Activated B cell treated with CpG ODN at 0.5 μM for 24 hours (primary cell): ENCODE data around the gene DAPK3. TPM values are rescaled to one million over a fixed set of nuclear protein-coding genes. Genes with fewer than 3 reads are reported as not detected.

ENCODE experiments used
- ATAC-seq: fragments of 200-7000 bp; cut with Tn5 transposase; one replicate; pipeline ENCODE4 v1.10.0; 2021; ENCODE audit warnings: low read depth, mild to moderate bottlenecking, moderate library complexity
- CTCF ChIA-PET: fragments of 350-600 bp; sonication (Branson Sonifier 250); formaldehyde crosslinking; loops from one replicate; lab custom pipeline; 2021; ENCODE audit warnings: antibody characterized with exemption; lab: Charles Lee
- POLR2A ChIA-PET: fragments of 350-600 bp; sonication (Branson Sonifier 250); formaldehyde crosslinking; loops from one replicate; lab custom pipeline; 2021; ENCODE audit warnings: antibody characterized with exemption; lab: Charles Lee
- DNase-seq: peaks from one replicate; pipeline ENCODE4 v3.0.0; 2022
- H3K27ac Mint-ChIP-seq: one replicate; pipeline ENCODE4 v1.8.0; 2020; ENCODE audit warnings: mixed read lengths
- H3K27me3 Mint-ChIP-seq: one replicate; pipeline ENCODE4 v1.8.0; 2021; ENCODE audit warnings: mixed read lengths
- H3K36me3 Mint-ChIP-seq: one replicate; pipeline ENCODE4 v1.8.0; 2021; ENCODE audit warnings: low read depth, mixed read lengths
- H3K4me1 Mint-ChIP-seq: one replicate; pipeline ENCODE4 v1.8.0; 2021; ENCODE audit warnings: mixed read lengths
- H3K4me3 Mint-ChIP-seq: one replicate; pipeline ENCODE4 v1.8.0; 2020; ENCODE audit warnings: mild to moderate bottlenecking, mixed read lengths
- H3K9me3 Mint-ChIP-seq: one replicate; pipeline ENCODE4 v1.8.0; 2020; ENCODE audit warnings: mixed read lengths
- CTCF ChIP-seq: fragments of 200-600 bp; IDR thresholded peaks from one replicate; pipeline ENCODE4 v1.8.0; 2022; ENCODE audit warnings: antibody characterized with exemption, mild to moderate bottlenecking
- intact Hi-C: fragments of 100-400 bp; cut with micrococcal nuclease; formaldehyde crosslinking; loops from one replicate; pipeline ENCODE4 v1.15.1; 2024
- total RNA-seq: library from RNA; stranded (reverse); gene quantifications from 2 replicates; pipeline ENCODE4 v1.2.3, GENCODE V29; 2022

DAPK3 gene
- total RNA-seq, 1 donor from 2014 or later, result 42.2 TPM

DNA sequence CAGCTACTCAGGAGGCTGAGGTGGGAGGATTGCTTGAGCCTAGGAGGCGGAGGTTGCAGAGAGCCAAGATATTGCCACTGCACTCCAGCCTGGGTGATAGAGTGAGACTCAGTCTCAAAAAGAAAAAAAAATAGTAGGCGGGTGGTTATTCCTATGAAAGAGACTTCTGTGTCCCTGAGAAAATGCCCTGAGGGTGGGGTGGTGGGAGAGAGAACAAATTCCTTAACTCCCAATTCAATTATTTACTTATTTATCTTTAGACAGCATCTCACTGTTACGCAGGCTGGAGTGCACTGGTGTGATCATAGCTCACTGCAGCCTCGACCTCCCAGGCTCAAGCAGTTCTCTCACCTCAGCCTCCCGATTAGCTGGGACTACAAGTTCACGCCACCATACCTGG is 24.7 kb upstream of the DAPK3 start:
- DNase-seq (no peak), ATAC-seq (no peak)
- CTCF ChIA-PET, result interaction anchor here (2.1 kb wide), 1 partner anchor 144 kb away, joined by 5 read pairs; no protein-coding TSS in a partner anchor
- no peak for TF ChIP-seq CTCF
- H3K9me3 Mint-ChIP-seq, result no peaks in the 10 kb centered on the region
- H3K27me3 Mint-ChIP-seq, result no peaks in the 10 kb centered on the region
- intact Hi-C loops, result no loop called here
- H3K4me3 Mint-ChIP-seq, result no peak overlapping the region
- POLR2A ChIA-PET, result interaction anchor here (0.6 kb wide), 1 partner anchor 163 kb away, joined by 9 read pairs; no protein-coding TSS in a partner anchor
- no peak overlapping the region for H3K27ac Mint-ChIP-seq
- peaks cover 7% of the 10 kb centered on the region for H3K4me1 Mint-ChIP-seq
- no peaks in the 10 kb centered on the region for H3K36me3 Mint-ChIP-seq

- ATAC-seq, result no peak
- H3K4me1 Mint-ChIP-seq, result peaks cover 35% of the 10 kb centered on the region
- ChIA-PET POLR2A (interaction anchor here (1.0 to 2.1 kb wide), 7 partner anchors 10 to 256 kb away, joined by 3 to 12 read pairs (median 6); partner anchors contain the start of genes MRPL54, PIAS4 and YJU2), CTCF (interaction anchor here (1.0 kb wide), 1 partner anchor 149 kb away, joined by 6 read pairs; no protein-coding TSS in a partner anchor)
- H3K9me3 Mint-ChIP-seq, result no peaks in the 10 kb centered on the region
- peak overlapping the region; percentile 46 for H3K27ac Mint-ChIP-seq
- TF ChIP-seq CTCF, result no peak
- H3K4me3 Mint-ChIP-seq, result peak overlapping the region; percentile 55
- peaks cover 2% of the 10 kb centered on the region for H3K36me3 Mint-ChIP-seq
- no peak for DNase-seq
- intact Hi-C loops, result loop anchor here (1.0 kb wide), 1 partner anchor 17 kb away; the partner anchor contains the start of gene PIAS4
- H3K27me3 Mint-ChIP-seq, result no peaks in the 10 kb centered on the region
Measured at GRCh38 chr19:3990815-3991117, 19.9 kb upstream of the DAPK3 start.

DNA sequence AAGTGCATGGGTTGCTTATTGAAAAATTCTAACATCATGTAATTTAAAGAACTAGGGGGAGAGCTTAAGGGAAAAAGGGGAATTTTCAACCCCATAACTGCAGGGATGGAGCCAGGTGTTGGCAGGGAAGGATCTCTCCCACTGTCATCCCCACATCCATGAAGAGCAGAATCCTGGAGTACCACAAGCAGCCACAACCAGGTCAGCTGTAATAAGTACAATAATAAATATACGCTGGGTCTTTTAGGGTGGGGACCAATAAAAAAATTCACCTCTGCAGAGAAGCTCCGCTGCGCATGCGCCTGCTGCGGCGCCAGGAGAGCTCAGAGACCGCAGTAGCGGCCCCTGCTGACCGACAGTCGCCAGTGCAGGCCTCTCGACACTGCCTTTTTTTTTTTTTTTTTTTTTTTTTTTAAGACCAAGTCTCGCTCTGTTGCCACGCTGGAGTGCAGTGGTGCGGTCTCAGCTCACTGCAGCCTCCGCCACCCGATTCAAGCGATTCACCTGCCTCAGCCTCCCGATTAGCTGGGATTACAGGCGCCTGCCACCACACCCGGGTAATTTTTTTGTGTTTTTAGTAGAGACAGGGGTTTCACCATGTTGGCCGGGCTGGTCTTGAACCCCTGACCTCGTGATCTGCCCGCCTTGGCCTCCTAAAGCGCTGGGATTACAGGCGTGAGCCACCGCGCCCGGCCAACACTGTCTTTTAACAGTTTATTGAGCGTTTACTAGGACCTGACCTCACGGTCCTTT is 16.9 kb upstream of the DAPK3 start:
- H3K4me3 Mint-ChIP-seq, result peak overlapping the region; percentile 96
- ChIA-PET POLR2A (interaction anchor here (0.5 to 2.3 kb wide), 29 partner anchors 10 to 1698 kb away, joined by 3 to 31 read pairs (median 6); partner anchors contain the start of genes APBA3, CHAF1A, DAPK3 and EBI3), CTCF (interaction anchor here (0.6 to 2.0 kb wide), 10 partner anchors 13 to 225 kb away, joined by 3 to 24 read pairs (median 4); partner anchors contain the start of genes MRPL54 and PIAS4)
- H3K4me1 Mint-ChIP-seq, result peaks cover 61% of the 10 kb centered on the region
- DNase-seq (peak; percentile 82), ATAC-seq (peak; percentile 46)
- H3K36me3 Mint-ChIP-seq, result peaks cover 26% of the 10 kb centered on the region
- H3K27me3 Mint-ChIP-seq, result no peaks in the 10 kb centered on the region
- intact Hi-C loops, result loop anchor here (5.0 to 10.0 kb wide), 3 partner anchors 135 to 417 kb away; partner anchors contain the start of genes CHAF1A, MAP2K2 and SH3GL1
- peak; percentile 90 for TF ChIP-seq CTCF
- no peaks in the 10 kb centered on the region for H3K9me3 Mint-ChIP-seq
- H3K27ac Mint-ChIP-seq, result peak overlapping the region; percentile 91

DNA sequence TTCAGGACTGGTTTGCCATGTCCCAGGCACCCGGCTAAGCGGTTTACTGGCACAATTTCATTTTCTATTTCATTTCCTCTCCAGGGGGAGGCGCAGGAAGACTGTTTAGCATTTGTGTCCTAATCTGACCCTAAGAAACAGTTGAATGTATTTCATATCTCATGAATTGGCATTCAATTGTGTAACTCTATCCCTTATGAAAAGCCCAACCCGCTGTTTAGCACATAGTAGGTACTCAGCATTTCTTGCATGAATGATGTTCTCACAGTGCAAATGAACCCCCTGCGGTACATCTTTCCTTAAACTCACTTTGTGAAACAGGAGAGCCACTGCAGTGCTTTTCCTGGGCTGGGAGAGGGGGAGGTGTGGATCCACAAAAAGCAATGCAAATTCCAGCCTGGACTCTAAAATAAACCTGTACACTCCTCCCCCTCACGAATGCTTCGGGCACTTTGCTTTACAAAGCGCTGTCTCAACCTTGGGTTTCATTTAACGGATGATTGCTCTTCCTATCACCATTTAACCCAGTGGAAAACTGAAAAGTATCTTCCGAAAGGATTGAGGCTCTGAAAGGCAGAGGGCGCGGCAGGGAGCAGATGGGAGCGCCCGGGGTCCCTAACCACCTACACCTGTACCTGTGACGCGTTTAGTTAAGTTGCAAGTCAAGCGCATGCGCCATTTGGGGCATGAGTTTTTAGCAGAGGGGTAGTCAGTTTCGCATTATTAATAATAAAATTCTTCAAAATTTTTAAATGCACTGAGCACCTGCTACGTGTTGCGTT is 15.6 kb upstream of the DAPK3 start:
- ATAC-seq (peak; percentile 23), DNase-seq (no peak)
- ChIA-PET CTCF (interaction anchor here (0.9 to 1.9 kb wide), 7 partner anchors 24 to 261 kb away, joined by 3 to 31 read pairs (median 5); partner anchors contain the start of genes MRPL54 and YJU2), POLR2A (interaction anchor here (0.6 to 3.5 kb wide), 11 partner anchors 11 to 1085 kb away, joined by 3 to 63 read pairs (median 10); partner anchors contain the start of genes APBA3, DAPK3 and PIAS4)
- peak overlapping the region; percentile 96 for H3K4me3 Mint-ChIP-seq
- H3K27me3 Mint-ChIP-seq, result no peaks in the 10 kb centered on the region
- TF ChIP-seq CTCF, result no peak
- intact Hi-C loops, result loop anchor here (1.0 to 10.0 kb wide), 10 partner anchors 21 to 418 kb away; partner anchors contain the start of genes ANKRD24, CHAF1A, MAP2K2 and PIAS4
- H3K27ac Mint-ChIP-seq, result peak overlapping the region; percentile 91
- peaks cover 66% of the 10 kb centered on the region for H3K4me1 Mint-ChIP-seq
- peaks cover 39% of the 10 kb centered on the region for H3K36me3 Mint-ChIP-seq
- H3K9me3 Mint-ChIP-seq, result no peaks in the 10 kb centered on the region
